Small intestine (tissue), 7 donors: ENCODE results near the gene MYH11. TPM values are rescaled to one million over a fixed set of nuclear protein-coding genes. Genes with fewer than 3 reads are reported as not detected.

ENCODE experiments used
- DNase-seq, 2 donors: peaks; one replicate each; pipeline versions ENCODE4 v3.0.0 to v3.0.0-alpha.2; 2013
- FAIRE-seq: peaks from 2 replicates; lab custom pipeline; 2012; peaks lifted over from hg19 to GRCh38; lab: Jason Lieb, UNC
- H3K27ac ChIP-seq, 3 donors: one replicate each; pipeline ENCODE4 v1.5.1; 2013; ENCODE audit warnings: low read length in 2 of 3, mild to moderate bottlenecking in 2 of 3, control low read depth in 1 of 3, inconsistent platforms in 1 of 3, low read depth in 1 of 3, moderate library complexity in 1 of 3
- H3K27me3 ChIP-seq, 3 donors: one replicate each; pipeline ENCODE4 v1.6.1; 2013; ENCODE audit warnings: low read length in 3 of 3, inconsistent platforms in 1 of 3; ENCODE audit not compliant: control insufficient read depth in 3 of 3, insufficient read depth in 3 of 3
- H3K36me3 ChIP-seq, 3 donors: one replicate each; pipeline ENCODE4 v1.6.1; 2013; ENCODE audit warnings: low read length in 3 of 3, inconsistent platforms in 1 of 3, low read depth in 1 of 3, mild to moderate bottlenecking in 1 of 3, moderate library complexity in 1 of 3; ENCODE audit not compliant: control insufficient read depth in 3 of 3, insufficient read depth in 2 of 3
- H3K4me1 ChIP-seq, 3 donors: one replicate each; pipeline ENCODE4 v1.6.1; 2013; ENCODE audit warnings: low read length in 2 of 3, inconsistent platforms in 1 of 3, low read depth in 1 of 3, mild to moderate bottlenecking in 1 of 3, moderate library complexity in 1 of 3; ENCODE audit not compliant: control insufficient read depth in 3 of 3, insufficient read depth in 2 of 3
- H3K4me3 ChIP-seq, 3 donors: one replicate each; pipeline ENCODE4 v1.5.1; 2013; ENCODE audit warnings: low read length in 3 of 3, control low read depth in 1 of 3, inconsistent platforms in 1 of 3, low read depth in 1 of 3, mild to moderate bottlenecking in 1 of 3, moderate library complexity in 1 of 3
- H3K9me3 ChIP-seq, 2 donors: one replicate each; pipeline ENCODE4 v1.6.1; 2013; ENCODE audit warnings: low read depth in 1 of 2, low read length in 1 of 2; ENCODE audit not compliant: control insufficient read depth in 2 of 2, insufficient read depth in 1 of 2
- WGBS, 3 donors: extraction: QIAGEN DNeasy Blood & Tissue Kit; methylation state at CpG; one replicate each; pipeline ENCODE4 v1.1.7; 2013; 5-methylcytosine and 5-hydroxymethylcytosine counted together
- polyA plus RNA-seq, 4 donors: library from polyadenylated mRNA; stranded (reverse) in 3 of 4; unstranded in 1 of 4; fragments of 200-250 nt in 3 of 4; fragments of 120-200 nt in 1 of 4; gene quantifications; one replicate each; pipeline versions ENCODE4 v1.2.1 to v1.2.3, GENCODE V29; 2013
- donor health status: healthy with polysubstance abuse.
- donor health status: control.
- donor health status: control.
- donor health status: Bipolar disorder and iron deficiency.
- donor health status: healthy.

The MYH11 gene
- polyA plus RNA-seq, 4 donors = 3.4 to 89.6 (median 22.3) TPM

- H3K27ac ChIP-seq = no peak overlapping the region
- DNase-seq (no peak), FAIRE-seq (no peak)
- H3K27me3 ChIP-seq = no peaks in the 10 kb centered on the region
- H3K36me3 ChIP-seq = peaks cover 3 to 34% (median 3%) of the 10 kb centered on the region in 3 donors
- no peaks in the 10 kb centered on the region for H3K9me3 ChIP-seq
- WGBS, 3 donors = 93 to 99% (median 96%) methylated on average over 24 to 29 of the region's 29 CpGs
- no peak overlapping the region for H3K4me3 ChIP-seq
- H3K4me1 ChIP-seq = no peaks in the 10 kb centered on the region
These were observed 142.2 kb downstream of the MYH11 start for GRCh38 chr16:15714393-15715172.

GRCh38 chr16:15708997-15709396, 147.8 kb downstream of the MYH11 start:
- Histone ChIP-seq H3K27ac (no peak overlapping the region), H3K9me3 (no peaks in the 10 kb centered on the region), H3K4me1 (no peaks in the 10 kb centered on the region), H3K4me3 (no peak overlapping the region), H3K36me3 (peaks cover 0 to 26% (median 0%) of the 10 kb centered on the region in 3 donors), H3K27me3 (no peaks in the 10 kb centered on the region)
- DNase-seq (no peak), FAIRE-seq (no peak)
- WGBS, 3 donors = 88 to 89% (median 89%) methylated on average over 7 of the region's 7 CpGs

GRCh38 chr16:15708096-15708495, 148.7 kb downstream of the MYH11 start:
- Histone ChIP-seq H3K9me3 (no peaks in the 10 kb centered on the region), H3K27me3 (no peaks in the 10 kb centered on the region), H3K4me3 (no peak overlapping the region), H3K27ac (no peak overlapping the region), H3K36me3 (peaks cover 0 to 26% (median 0%) of the 10 kb centered on the region in 3 donors), H3K4me1 (no peaks in the 10 kb centered on the region)
- 84 to 91% (median 89%) methylated on average over 12 of the region's 12 CpGs for WGBS, 3 donors
- DNase-seq (no peak), FAIRE-seq (no peak)

- Histone ChIP-seq H3K9me3 (no peaks in the 10 kb centered on the region), H3K36me3 (peaks cover 0 to 28% (median 0%) of the 10 kb centered on the region in 3 donors), H3K4me1 (no peaks in the 10 kb centered on the region), H3K27ac (no peak overlapping the region), H3K27me3 (no peaks in the 10 kb centered on the region), H3K4me3 (no peak overlapping the region)
- FAIRE-seq (no peak), DNase-seq (no peak)
- 94 to 100% (median 96%) methylated on average over 3 of the region's 3 CpGs for WGBS, 3 donors
These were observed 149.5 kb downstream of the MYH11 start for GRCh38 chr16:15707332-15707731.

- H3K9me3 ChIP-seq = no peaks in the 10 kb centered on the region
- H3K36me3 ChIP-seq = peaks cover 0 to 31% (median 6%) of the 10 kb centered on the region in 3 donors
- no peaks in the 10 kb centered on the region for H3K4me1 ChIP-seq
- DNase-seq (no peak), FAIRE-seq (no peak)
- no peaks in the 10 kb centered on the region for H3K27me3 ChIP-seq
- WGBS, 3 donors = 74 to 87% (median 85%) methylated on average over 8 of the region's 8 CpGs
- no peak overlapping the region for H3K27ac ChIP-seq
- H3K4me3 ChIP-seq = no peak overlapping the region
These were observed 151.7 kb downstream of the MYH11 start for GRCh38 chr16:15705064-15705565.

- Histone ChIP-seq H3K4me1 (no peaks in the 10 kb centered on the region), H3K36me3 (peaks cover 0 to 34% (median 10%) of the 10 kb centered on the region in 3 donors), H3K9me3 (no peaks in the 10 kb centered on the region), H3K27ac (no peak overlapping the region), H3K27me3 (no peaks in the 10 kb centered on the region), H3K4me3 (no peak overlapping the region)
- DNase-seq (peak; percentile 44 to 57), FAIRE-seq (no peak)
- 67 to 74% (median 74%) methylated on average over 8 of the region's 8 CpGs for WGBS, 3 donors
These were observed 152.3 kb downstream of the MYH11 start for GRCh38 chr16:15704545-15704987.

- FAIRE-seq = no peak
- no peak for DNase-seq
- Histone ChIP-seq H3K27me3 (no peaks in the 10 kb centered on the region), H3K36me3 (peaks cover 2 to 36% (median 16%) of the 10 kb centered on the region in 3 donors), H3K27ac (no peak overlapping the region), H3K4me3 (no peak overlapping the region), H3K4me1 (no peaks in the 10 kb centered on the region), H3K9me3 (no peaks in the 10 kb centered on the region)
- 79 to 91% (median 90%) methylated on average over 14 of the region's 14 CpGs for WGBS, 3 donors
These were observed 153.6 kb downstream of the MYH11 start for GRCh38 chr16:15703029-15703736.
